A673 (cell line): ENCODE results near the gene SSC4D.

Experiments used
- CTCF ChIP-seq: fragments of 300-800, 200-600 bp; sonication (generic); conservative IDR thresholded peaks from 2 replicates; pipeline ENCODE4 v1.5.1; 2017; ENCODE audit warnings: low read depth, mild to moderate bottlenecking, antibody characterized with exemption, low read length, moderate library complexity, mixed read lengths
- EZH2 ChIP-seq: fragments of 200-600 bp; sonication (generic); IDR thresholded peaks from 2 replicates; pipeline ENCODE4 v1.6.1; 2017; ENCODE audit warnings: borderline replicate concordance, low read depth, mild to moderate bottlenecking, mixed read lengths, antibody characterized with exemption, low read length; ENCODE audit not compliant: poor library complexity, severe bottlenecking

GRCh38 chr7:76352193-76352592 is 57.3 kb downstream of the SSC4D start:
- no peak for TF ChIP-seq CTCF
- no peak for TF ChIP-seq EZH2
